ENCODE data around the gene ZNF567. TPM values are rescaled to one million over a fixed set of nuclear protein-coding genes. Genes with fewer than 3 reads are reported as not detected.

ZNF567 gene
- total RNA-seq (ENCODE audit: unreplicated experiment): 5.8 TPM
- long read RNA-seq, partial matches to known transcripts: 1 of 5 reads
- long read RNA-seq, other reads (novel, unspliced or antisense): 4 of 5 reads

GRCh38 chr19:36687214-36688056, at the start of gene ZNF567:
ZNF567 (plus strand) TSS chr19:36687612; CDS start chr19:36694868, 7,256 bp downstream.
- H3K4me3 Mint-ChIP-seq (ENCODE audit: unreplicated experiment): peak within 1 kb of the TSS; percentile 87
- H3K4me1 Mint-ChIP-seq (ENCODE audit: low read depth, unreplicated experiment): peaks cover 5% of the 10 kb centered on the region
- H3K27ac Mint-ChIP-seq (ENCODE audit: unreplicated experiment): peak within 1 kb of the TSS; percentile 85
- peaks cover 20% of the 10 kb centered on the region for H3K9me3 Mint-ChIP-seq (ENCODE audit: unreplicated experiment)
- TF ChIP-seq CTCF (IDR thresholded peaks at IDR 0.05; ENCODE audit: partially characterized antibody, unreplicated experiment): no peak
- peaks cover 35% of the 10 kb centered on the region for H3K36me3 Mint-ChIP-seq (ENCODE audit: unreplicated experiment)
- peak; percentile 98 for DNase-seq
- H3K27me3 Mint-ChIP-seq (ENCODE audit: unreplicated experiment): peaks cover 15% of the 10 kb centered on the region

- Mint-ChIP-seq H3K4me1 (ENCODE audit: low read depth, unreplicated experiment) (no peaks in the 10 kb centered on the region), H3K27ac (ENCODE audit: unreplicated experiment) (no peak overlapping the region), H3K27me3 (ENCODE audit: unreplicated experiment) (peaks cover 7% of the 10 kb centered on the region), H3K4me3 (ENCODE audit: unreplicated experiment) (no peak overlapping the region), H3K36me3 (ENCODE audit: unreplicated experiment) (peaks cover 64% of the 10 kb centered on the region), H3K9me3 (ENCODE audit: unreplicated experiment) (peaks cover 33% of the 10 kb centered on the region)
- TF ChIP-seq CTCF (IDR thresholded peaks at IDR 0.05; ENCODE audit: partially characterized antibody, unreplicated experiment): no peak
- DNase-seq: no peak
Measured at GRCh38 chr19:36638862-36639510, 48.4 kb upstream of the ZNF567 start.

GRCh38 chr19:36646746-36647145, 40.7 kb upstream of the ZNF567 start:
- H3K27ac Mint-ChIP-seq (ENCODE audit: unreplicated experiment): no peak overlapping the region
- no peaks in the 10 kb centered on the region for H3K4me1 Mint-ChIP-seq (ENCODE audit: low read depth, unreplicated experiment)
- no peak for TF ChIP-seq CTCF (IDR thresholded peaks at IDR 0.05; ENCODE audit: partially characterized antibody, unreplicated experiment)

GRCh38 chr19:36652958-36653357, 34.5 kb upstream of the ZNF567 start:
- H3K9me3 Mint-ChIP-seq (ENCODE audit: unreplicated experiment): peaks cover 13% of the 10 kb centered on the region

More at GRCh38 chr19:36646746-36647145, 40.7 kb upstream of the ZNF567 start:
- H3K27me3 Mint-ChIP-seq (ENCODE audit: unreplicated experiment): peaks cover 1% of the 10 kb centered on the region
- peaks cover 32% of the 10 kb centered on the region for H3K36me3 Mint-ChIP-seq (ENCODE audit: unreplicated experiment)
- no peak overlapping the region for H3K4me3 Mint-ChIP-seq (ENCODE audit: unreplicated experiment)
- peaks cover 14% of the 10 kb centered on the region for H3K9me3 Mint-ChIP-seq (ENCODE audit: unreplicated experiment)
- DNase-seq: no peak

More at GRCh38 chr19:36652958-36653357, 34.5 kb upstream of the ZNF567 start:
- H3K4me3 Mint-ChIP-seq (ENCODE audit: unreplicated experiment): no peak overlapping the region
- peaks cover 2% of the 10 kb centered on the region for H3K27me3 Mint-ChIP-seq (ENCODE audit: unreplicated experiment)
- no peaks in the 10 kb centered on the region for H3K4me1 Mint-ChIP-seq (ENCODE audit: low read depth, unreplicated experiment)
- TF ChIP-seq CTCF (IDR thresholded peaks at IDR 0.05; ENCODE audit: partially characterized antibody, unreplicated experiment): no peak
- H3K36me3 Mint-ChIP-seq (ENCODE audit: unreplicated experiment): peaks cover 52% of the 10 kb centered on the region
- DNase-seq: no peak
- no peak overlapping the region for H3K27ac Mint-ChIP-seq (ENCODE audit: unreplicated experiment)
